HFFc6 (cell line): ENCODE results near the gene STC2. TPM values are rescaled to one million over a fixed set of nuclear protein-coding genes. Genes with fewer than 3 reads are reported as not detected.
A peak's percentile ranks its signal among the peaks of the same experiment; 100 is the strongest.
"Not testable (repeated sequence)": the region's sequence is repeated elsewhere in the genome, so short reads cannot be mapped to it uniquely, and the experiment has no call there.

Experiments used
- DNase-seq: peaks from one replicate; pipeline ENCODE4 v3.0.0-alpha.2; 2018
- H3K27ac Mint-ChIP-seq: 2 replicates; pipeline ENCODE4 v1.8.0; 2020; ENCODE audit warnings: mild to moderate bottlenecking, mixed read lengths
- H3K27me3 Mint-ChIP-seq: 2 replicates; pipeline ENCODE4 v1.8.0; 2021; ENCODE audit warnings: mild to moderate bottlenecking, moderate library complexity, mixed read lengths; ENCODE audit not compliant: insufficient read depth
- H3K36me3 Mint-ChIP-seq: 2 replicates; pipeline ENCODE4 v1.8.0; 2021; ENCODE audit warnings: low read depth, mixed read lengths
- H3K4me1 Mint-ChIP-seq: 2 replicates; pipeline ENCODE4 v1.8.0; 2020; ENCODE audit warnings: low read depth, mixed read lengths
- H3K4me3 Mint-ChIP-seq: 2 replicates; pipeline ENCODE4 v1.8.0; 2020; ENCODE audit warnings: mild to moderate bottlenecking, moderate library complexity, mixed read lengths
- H3K9me3 Mint-ChIP-seq: 2 replicates; pipeline ENCODE4 v1.8.0; 2020; ENCODE audit warnings: mild to moderate bottlenecking, mixed read lengths
- long read RNA-seq: library from polyadenylated mRNA; unstranded; transcript quantifications from one replicate; pipeline ENCODE4 v2.0.0, GENCODE V29; 2019
- total RNA-seq, 6 experiments: library from RNA; stranded (reverse); fragmentation: NEBNext Ultra II Directional; extraction: Animal tissue kit (Norgen Biotek cat#: 25700); gene quantifications; 2 replicates in 1 of 6; 3 replicates in 5 of 6; pipeline ENCODE4 v1.2.3, GENCODE V29; 2021
- TF ChIP-seq, protein P1 (sequence below): fragments of 200-600 bp; sonication (generic); IDR thresholded peaks from 2 replicates; pipeline ENCODE4 v1.5.0; 2021; ENCODE audit warnings: antibody characterized with exemption, mild to moderate bottlenecking

STC2 gene, protein sequence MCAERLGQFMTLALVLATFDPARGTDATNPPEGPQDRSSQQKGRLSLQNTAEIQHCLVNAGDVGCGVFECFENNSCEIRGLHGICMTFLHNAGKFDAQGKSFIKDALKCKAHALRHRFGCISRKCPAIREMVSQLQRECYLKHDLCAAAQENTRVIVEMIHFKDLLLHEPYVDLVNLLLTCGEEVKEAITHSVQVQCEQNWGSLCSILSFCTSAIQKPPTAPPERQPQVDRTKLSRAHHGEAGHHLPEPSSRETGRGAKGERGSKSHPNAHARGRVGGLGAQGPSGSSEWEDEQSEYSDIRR
- total RNA-seq: 10 to 100 TPM; 66.3 to 89.0 (median 71.5) TPM
- long read RNA-seq, full-length matches to known transcripts: 87 of 107 reads
- long read RNA-seq, partial matches to known transcripts: 7 of 107 reads
- long read RNA-seq, other reads (novel, unspliced or antisense): 13 of 107 reads

DNA sequence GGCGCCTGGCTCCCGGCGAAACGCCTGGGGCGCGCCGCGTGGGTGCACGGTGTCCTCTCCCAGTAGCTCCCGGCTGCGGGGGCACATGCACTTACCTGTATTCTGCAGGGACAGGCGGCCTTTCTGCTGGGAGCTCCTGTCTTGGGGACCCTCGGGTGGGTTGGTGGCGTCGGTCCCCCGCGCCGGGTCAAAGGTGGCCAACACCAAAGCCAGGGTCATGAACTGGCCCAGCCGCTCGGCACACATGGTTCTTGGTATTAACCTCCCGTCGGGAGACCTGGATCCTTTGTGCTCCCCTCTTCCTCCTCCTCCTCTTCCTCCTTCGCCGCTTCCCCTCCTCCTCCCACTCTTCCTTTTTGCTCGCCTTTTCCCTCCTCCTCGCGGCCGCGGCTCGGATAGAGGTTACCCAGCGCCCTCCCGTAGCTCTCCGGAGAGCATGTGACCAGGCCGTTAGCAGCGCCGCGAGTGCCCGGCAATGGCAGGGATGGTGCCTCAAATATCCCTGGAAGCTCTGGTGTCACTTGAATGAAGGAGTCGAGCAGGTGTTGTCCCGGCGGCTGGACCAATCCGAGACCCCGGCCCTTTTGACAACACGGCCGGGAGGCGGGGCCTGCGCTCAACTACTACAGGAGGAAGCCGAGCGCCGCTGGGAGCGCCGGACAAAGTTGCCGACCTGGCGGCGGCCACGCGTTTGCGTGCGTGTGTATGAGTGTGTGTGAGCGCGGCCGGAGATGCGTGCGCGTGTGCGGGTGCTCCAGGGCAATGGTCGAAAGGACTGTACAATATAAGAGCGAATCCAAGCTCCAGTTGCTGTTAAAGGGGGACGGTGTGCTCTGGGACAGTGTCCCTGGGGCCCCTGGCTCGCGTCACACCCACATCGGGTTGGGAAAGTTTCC lies at the start of gene STC2:
STC2 (minus strand) TSS at position 467 of the 896 bp plus-strand sequence; CDS start at position 246, 221 bp downstream.
- Mint-ChIP-seq H3K9me3 (no peaks in the 10 kb centered on the region), H3K27me3 (peaks cover 4% of the 10 kb centered on the region), H3K4me3 (peak within 1 kb of the TSS; percentile 96), H3K27ac (peak within 1 kb of the TSS; percentile 95), H3K4me1 (peaks cover 59% of the 10 kb centered on the region), H3K36me3 (peaks cover 35% of the 10 kb centered on the region)
- TF ChIP-seq, protein P1, sequence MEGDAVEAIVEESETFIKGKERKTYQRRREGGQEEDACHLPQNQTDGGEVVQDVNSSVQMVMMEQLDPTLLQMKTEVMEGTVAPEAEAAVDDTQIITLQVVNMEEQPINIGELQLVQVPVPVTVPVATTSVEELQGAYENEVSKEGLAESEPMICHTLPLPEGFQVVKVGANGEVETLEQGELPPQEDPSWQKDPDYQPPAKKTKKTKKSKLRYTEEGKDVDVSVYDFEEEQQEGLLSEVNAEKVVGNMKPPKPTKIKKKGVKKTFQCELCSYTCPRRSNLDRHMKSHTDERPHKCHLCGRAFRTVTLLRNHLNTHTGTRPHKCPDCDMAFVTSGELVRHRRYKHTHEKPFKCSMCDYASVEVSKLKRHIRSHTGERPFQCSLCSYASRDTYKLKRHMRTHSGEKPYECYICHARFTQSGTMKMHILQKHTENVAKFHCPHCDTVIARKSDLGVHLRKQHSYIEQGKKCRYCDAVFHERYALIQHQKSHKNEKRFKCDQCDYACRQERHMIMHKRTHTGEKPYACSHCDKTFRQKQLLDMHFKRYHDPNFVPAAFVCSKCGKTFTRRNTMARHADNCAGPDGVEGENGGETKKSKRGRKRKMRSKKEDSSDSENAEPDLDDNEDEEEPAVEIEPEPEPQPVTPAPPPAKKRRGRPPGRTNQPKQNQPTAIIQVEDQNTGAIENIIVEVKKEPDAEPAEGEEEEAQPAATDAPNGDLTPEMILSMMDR: no peak; the same call in 1 of the 2 replicates
- peak; percentile 93 for DNase-seq

DNA sequence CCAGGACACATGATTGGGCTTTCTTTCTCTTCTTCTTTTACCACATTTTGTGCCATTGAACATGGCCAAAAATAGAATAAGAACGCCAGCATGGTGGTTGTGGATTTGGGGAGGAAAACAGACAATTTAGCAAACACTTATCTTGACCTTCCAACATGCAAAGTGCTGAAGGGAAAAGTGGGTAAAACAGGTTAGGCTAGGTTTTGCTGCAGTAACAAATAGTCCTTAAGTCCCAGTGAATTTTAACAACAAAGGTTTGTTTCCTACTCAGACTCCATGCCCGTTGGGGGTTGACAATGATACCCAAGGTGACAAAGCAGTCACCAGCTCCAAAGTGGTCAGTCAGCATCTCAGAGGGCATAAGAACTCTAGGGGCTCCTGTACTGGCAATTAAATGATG lies 43.2 kb upstream of the STC2 start:
- no peaks in the 10 kb centered on the region for H3K4me1 Mint-ChIP-seq
- H3K36me3 Mint-ChIP-seq: 0 out of 2 replicates have a peak, but pooled peaks cover 4% of the 10 kb centered on the region
- H3K27me3 Mint-ChIP-seq: peaks cover 17% of the 10 kb centered on the region
- H3K4me3 Mint-ChIP-seq: no peak overlapping the region
- no peak for DNase-seq
- TF ChIP-seq, protein P1: no peak
- no peak overlapping the region for H3K27ac Mint-ChIP-seq
- peaks cover 6% of the 10 kb centered on the region for H3K9me3 Mint-ChIP-seq

DNA sequence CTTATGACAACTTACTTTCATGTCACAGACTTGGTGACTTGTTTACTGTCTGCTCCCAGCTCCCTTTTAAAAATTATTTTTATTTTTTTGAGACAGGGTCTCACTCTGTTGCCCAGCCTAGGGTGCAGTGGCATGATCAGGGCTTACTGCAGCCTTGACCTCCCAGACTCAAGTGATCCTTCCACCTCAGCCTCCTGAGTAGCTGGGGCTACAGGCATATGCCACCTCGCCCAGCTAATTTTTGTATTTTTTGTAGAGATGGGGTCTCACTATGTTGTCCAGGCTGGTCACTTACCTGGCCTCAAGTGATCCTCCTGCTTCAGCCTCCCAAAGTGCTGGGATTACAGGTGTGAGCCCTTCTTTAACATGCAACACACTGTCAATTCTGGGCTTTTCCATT lies 35.2 kb upstream of the STC2 start:
- H3K9me3 Mint-ChIP-seq: peaks cover 11% of the 10 kb centered on the region; the same call in 1 of the 2 replicates
- DNase-seq, H3K4me3 Mint-ChIP-seq, H3K27ac Mint-ChIP-seq, H3K4me1 Mint-ChIP-seq, H3K36me3 Mint-ChIP-seq: not testable (repeated sequence)
- peaks cover 14% of the 10 kb centered on the region for H3K27me3 Mint-ChIP-seq

DNA sequence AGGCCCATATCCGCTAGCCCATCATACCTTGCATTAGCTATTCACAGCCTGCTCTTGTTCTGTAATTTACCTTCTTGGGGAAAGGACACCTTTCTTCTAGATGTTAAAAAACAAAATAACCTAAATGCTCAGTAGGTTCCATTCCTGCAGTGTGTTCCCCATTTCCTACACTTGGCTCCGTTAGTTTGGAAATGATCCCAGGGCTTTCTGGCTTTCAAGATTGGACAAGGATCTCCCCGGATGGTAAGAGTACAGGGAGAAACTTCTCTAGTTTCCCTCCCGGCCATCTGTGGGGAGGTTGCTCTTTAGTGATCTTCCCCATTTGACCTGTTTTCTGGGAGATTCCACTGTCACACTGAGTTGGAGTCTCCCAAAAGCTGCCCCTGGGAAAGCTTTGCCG lies 27.3 kb upstream of the STC2 start:
- no peak overlapping the region for H3K27ac Mint-ChIP-seq
- TF ChIP-seq, protein P1: no peak
- no peak for DNase-seq
- peaks cover 32% of the 10 kb centered on the region for H3K27me3 Mint-ChIP-seq
- H3K36me3 Mint-ChIP-seq: peaks cover 5% of the 10 kb centered on the region; the same call in 1 of the 2 replicates
- H3K4me1 Mint-ChIP-seq: no peaks in the 10 kb centered on the region
- no peak overlapping the region for H3K4me3 Mint-ChIP-seq
- peaks cover 4% of the 10 kb centered on the region; the same call in 1 of the 2 replicates for H3K9me3 Mint-ChIP-seq

DNA sequence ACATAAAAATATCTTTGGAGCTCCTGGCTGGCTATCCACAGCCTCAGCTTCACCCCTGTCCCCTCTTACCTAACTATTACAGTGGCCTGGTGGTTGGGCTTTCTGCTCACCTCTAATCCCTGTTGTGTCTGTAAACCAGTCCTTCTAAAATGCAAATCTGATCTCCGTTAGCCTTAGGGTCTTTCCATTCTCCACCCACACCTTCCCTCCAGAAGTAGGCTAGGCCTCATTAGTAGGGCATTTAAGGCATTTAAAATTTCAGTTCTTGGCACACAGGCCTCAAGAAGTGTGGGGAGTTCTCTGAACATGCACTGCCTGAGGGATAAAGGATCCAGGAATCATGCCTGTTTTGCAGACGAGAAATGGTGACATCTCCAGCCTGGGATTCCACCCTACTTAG lies 26.4 kb upstream of the STC2 start:
- Mint-ChIP-seq H3K27ac (no peak overlapping the region), H3K27me3 (peaks cover 33% of the 10 kb centered on the region), H3K4me3 (no peak overlapping the region), H3K36me3 (peaks cover 5% of the 10 kb centered on the region; the same call in 1 of the 2 replicates), H3K9me3 (peaks cover 4% of the 10 kb centered on the region; the same call in 1 of the 2 replicates), H3K4me1 (no peaks in the 10 kb centered on the region)
- TF ChIP-seq, protein P1: no peak
- DNase-seq: no peak
